Colonic mucosa (tissue), 4 donors: ENCODE data around the gene GPI. TPM values are rescaled to one million over a fixed set of nuclear protein-coding genes. Genes with fewer than 3 reads are reported as not detected.

Experiments used
- DNase-seq: peaks from one replicate; pipeline ENCODE4 v3.0.0-alpha.2; 2020
- H3K27ac ChIP-seq: fragments of 200-600 bp; one replicate; pipeline ENCODE4 v1.8.0; 2021
- H3K27me3 ChIP-seq: fragments of 200-600 bp; one replicate; pipeline ENCODE4 v1.8.0; 2021
- H3K36me3 ChIP-seq: fragments of 200-600 bp; one replicate; pipeline ENCODE4 v1.8.0; 2021
- H3K4me1 ChIP-seq: fragments of 200-600 bp; one replicate; pipeline ENCODE4 v1.8.0; 2021; ENCODE audit warnings: mild to moderate bottlenecking
- H3K4me3 ChIP-seq: fragments of 200-600 bp; one replicate; pipeline ENCODE4 v1.8.0; 2021
- H3K9ac ChIP-seq, 2 donors: one replicate each; pipeline ENCODE4 v1.7.0; 2013; ENCODE audit warnings: control low read depth in 2 of 2, low read depth in 2 of 2, low read length in 2 of 2
- H3K9me3 ChIP-seq: fragments of 200-600 bp; one replicate; pipeline ENCODE4 v1.8.0; 2021
- CTCF ChIP-seq: fragments of 200-600 bp; IDR thresholded peaks from one replicate; pipeline ENCODE4 v1.8.0; 2022; ENCODE audit warnings: antibody characterized with exemption, mild to moderate bottlenecking
- intact Hi-C: fragments of 100-400 bp; cut with DNase I; formaldehyde crosslinking; loops from one replicate; pipeline ENCODE4 v1.14.1; 2022
- total RNA-seq, 2 donors: library from RNA; stranded (reverse); fragmentation: NEBNext Ultra II Directional in 1 of 2; extraction: Animal tissue kit (Norgen Biotek cat#: 25700) in 1 of 2; gene quantifications; one replicate each; pipeline ENCODE4 v1.2.1, GENCODE V29; 2021
- donor health status: healthy.
- donor health status: DM: no; HTN: no; CAD: no.
- donor health status: DM: no; HTN: no; CAD: no.

The GPI gene
- total RNA-seq, 2 donors from 2014 or later: 470 to 592 TPM

- H3K9me3 ChIP-seq: no peaks in the 10 kb centered on the region
- H3K27me3 ChIP-seq: no peaks in the 10 kb centered on the region
- intact Hi-C loops: no loop called here
- DNase-seq: no peak
- H3K36me3 ChIP-seq: no peaks in the 10 kb centered on the region
- H3K4me3 ChIP-seq: no peak overlapping the region
- H3K4me1 ChIP-seq: no peaks in the 10 kb centered on the region
- H3K27ac ChIP-seq: no peak overlapping the region
- H3K9ac ChIP-seq: no peak overlapping the region
- TF ChIP-seq CTCF: no peak
These were observed 53.3 kb downstream of the GPI start for GRCh38 chr19:34418300-34418699.

- H3K36me3 ChIP-seq: no peaks in the 10 kb centered on the region
These were observed 61.2 kb downstream of the GPI start for GRCh38 chr19:34426096-34426661.

GRCh38 chr19:34428549-34429285, 63.7 kb downstream of the GPI start:
- H3K36me3 ChIP-seq: no peaks in the 10 kb centered on the region
- H3K4me1 ChIP-seq: peaks cover 8% of the 10 kb centered on the region
- peak overlapping the region; percentile 84 to 86 for H3K9ac ChIP-seq
- peak overlapping the region; percentile 98 for H3K4me3 ChIP-seq
- DNase-seq: no peak
- H3K27me3 ChIP-seq: no peaks in the 10 kb centered on the region
- H3K27ac ChIP-seq: peak overlapping the region; percentile 79
- H3K9me3 ChIP-seq: no peaks in the 10 kb centered on the region
- intact Hi-C loops: no loop called here
- TF ChIP-seq CTCF: no peak

More at GRCh38 chr19:34426096-34426661, 61.2 kb downstream of the GPI start:
- peaks cover 8% of the 10 kb centered on the region for H3K4me1 ChIP-seq
- no peak for TF ChIP-seq CTCF
- H3K9me3 ChIP-seq: no peaks in the 10 kb centered on the region
- no peak overlapping the region for H3K27ac ChIP-seq
- intact Hi-C loops: no loop called here
- DNase-seq: no peak
- H3K4me3 ChIP-seq: no peak overlapping the region
- H3K9ac ChIP-seq: no peak overlapping the region
- H3K27me3 ChIP-seq: no peaks in the 10 kb centered on the region

- H3K27me3 ChIP-seq: no peaks in the 10 kb centered on the region
- H3K27ac ChIP-seq: no peak overlapping the region
- DNase-seq: no peak
- no peaks in the 10 kb centered on the region for H3K36me3 ChIP-seq
- peak overlapping the region in 1 of 2 donors; percentile 84 for H3K9ac ChIP-seq
- intact Hi-C loops: no loop called here
- peaks cover 8% of the 10 kb centered on the region for H3K4me1 ChIP-seq
- no peak for TF ChIP-seq CTCF
- peak overlapping the region; percentile 98 for H3K4me3 ChIP-seq
- H3K9me3 ChIP-seq: no peaks in the 10 kb centered on the region
These were observed 64.6 kb downstream of the GPI start for GRCh38 chr19:34429553-34429952.

- H3K9me3 ChIP-seq: no peaks in the 10 kb centered on the region
- H3K36me3 ChIP-seq: peaks cover 9% of the 10 kb centered on the region
- no peak overlapping the region for H3K9ac ChIP-seq
- TF ChIP-seq CTCF: peak; percentile 45
- no peaks in the 10 kb centered on the region for H3K27me3 ChIP-seq
- DNase-seq: no peak
- H3K4me1 ChIP-seq: peaks cover 8% of the 10 kb centered on the region
- no peak overlapping the region for H3K4me3 ChIP-seq
- intact Hi-C loops: loop anchor here (10.0 kb wide), 1 partner anchor 66 kb away; the partner anchor contains the start of gene GPI
- no peak overlapping the region for H3K27ac ChIP-seq
These were observed 66.0 kb downstream of the GPI start for GRCh38 chr19:34430738-34431625.
